ENCODE measurements around the gene ZBTB32. TPM values are rescaled to one million over a fixed set of nuclear protein-coding genes. Genes with fewer than 3 reads are reported as not detected.

Gene ZBTB32
- total and polyA plus RNA-seq, 2 experiments from 2014 or later, result 0.65 TPM; not detected in 1

- no peak for DNase-seq (ENCODE audit: low spot score)
- no peak for TF ChIP-seq EZH2phosphoT487 (IDR thresholded peaks at IDR 0.05; ENCODE audit: unreplicated experiment)
- TF ChIP-seq STAT1 (IDR thresholded peaks at IDR 0.05; ENCODE audit: unreplicated experiment), result no peak
- no peak for TF ChIP-seq ZNF462 (CRISPR knock-in tag; IDR thresholded peaks at IDR 0.05)
- TF ChIP-seq CTCF (conservative IDR thresholded peaks at IDR 0.05; ENCODE audit: low read depth in 2 of 2), result no peak
- no peak for TF ChIP-seq ETS1 (IDR thresholded peaks at IDR 0.05)
- TF ChIP-seq JUNB (IDR thresholded peaks at IDR 0.05; ENCODE audit: unreplicated experiment), result no peak
- TF ChIP-seq NANOG (IDR thresholded peaks at IDR 0.05; ENCODE audit: borderline replicate concordance), result no peak
- no peak for TF ChIP-seq CREB1 (CRISPR knock-in tag; IDR thresholded peaks at IDR 0.05; ENCODE audit: low read depth)
- no peak for TF ChIP-seq ZNF331 (CRISPR knock-in tag; IDR thresholded peaks at IDR 0.05; ENCODE audit: low read depth)
- TF ChIP-seq POLR2AphosphoS5 (IDR thresholded peaks at IDR 0.05; ENCODE audit: low read depth), result no peak
- no peak for TF ChIP-seq EZH2 (IDR thresholded peaks at IDR 0.05; ENCODE audit: low read depth, unreplicated experiment)
- no peak for TF ChIP-seq REST (IDR thresholded peaks at IDR 0.05; ENCODE audit: unreplicated experiment)
- TF ChIP-seq ZNF114 (CRISPR knock-in tag; IDR thresholded peaks at IDR 0.05), result no peak
- H3K36me3 ChIP-seq (ENCODE audit: insufficient read depth), result peaks cover 23% of the 10 kb centered on the region; the same call in 1 of the 2 replicates
- no peak overlapping the region for H3K27ac ChIP-seq (ENCODE audit: low read depth)
- H3K4me2 ChIP-seq, result no peak overlapping the region
- ATAC-seq, result no peak
- peaks cover 21% of the 10 kb centered on the region for H3K27me3 Mint-ChIP-seq (ENCODE audit: insufficient read depth, low read depth, poor library complexity)
- peaks cover 75% of the 10 kb centered on the region for H3K36me3 Mint-ChIP-seq (ENCODE audit: low read depth)
- no peak overlapping the region for H2AFZ ChIP-seq
- no peak overlapping the region for H3K27ac Mint-ChIP-seq
- H3K27me3 ChIP-seq (ENCODE audit: insufficient read depth), result no peaks in the 10 kb centered on the region
- H3K4me1 Mint-ChIP-seq, result peaks cover 9% of the 10 kb centered on the region
- peaks cover 16% of the 10 kb centered on the region for H3K79me2 ChIP-seq (replicated peaks; ENCODE audit: insufficient read depth)
- no peaks in the 10 kb centered on the region for H3K9me2 ChIP-seq (ENCODE audit: insufficient read depth)
- H3K4me3 Mint-ChIP-seq, result no peak overlapping the region
- no peaks in the 10 kb centered on the region for H3F3A ChIP-seq (replicated peaks; ENCODE audit: low read depth)
- peaks cover 9% of the 10 kb centered on the region for H3K4me1 ChIP-seq (ENCODE audit: insufficient read depth)
- H4K20me1 ChIP-seq (replicated peaks; ENCODE audit: insufficient read depth), result peaks cover 14% of the 10 kb centered on the region
- no peak overlapping the region for H3K4me3 ChIP-seq
- H3K9me3 Mint-ChIP-seq, result no peaks in the 10 kb centered on the region; the same call in 2 of the 3 replicates
Observed at GRCh38 chr19:35723671-35724070, 19.3 kb downstream of the ZBTB32 start.
